OCI-LY1 (cell line): ENCODE results near the gene CXCL12.

Source experiments
- H2AFZ ChIP-seq: fragments of 200-600 bp; sonication (generic), shearing (Covaris generic); 2 replicates; pipeline ENCODE4 v1.6.0; 2014; ENCODE audit warnings: antibody characterized with exemption, mild to moderate bottlenecking, low read length
- H3F3A ChIP-seq: fragments of 200-600 bp; sonication (generic), shearing (Covaris generic); 2 replicates; pipeline ENCODE4 v1.6.0; 2014; ENCODE audit warnings: mild to moderate bottlenecking, antibody characterized with exemption, low read length, moderate library complexity; ENCODE audit not compliant: insufficient read depth
- H3K27ac ChIP-seq: fragments of 200-600 bp; sonication (generic); 2 replicates; pipeline ENCODE4 v1.5.1; 2014; ENCODE audit warnings: low read length, mixed run types, mild to moderate bottlenecking, low read depth; ENCODE audit not compliant: poor library complexity, severe bottlenecking
- H3K27me3 ChIP-seq: fragments of 200-600 bp; sonication (generic); 2 replicates; pipeline ENCODE4 v1.6.0; 2014; ENCODE audit warnings: antibody characterized with exemption, mild to moderate bottlenecking, low read length, moderate library complexity; ENCODE audit not compliant: insufficient read depth
- H3K36me3 ChIP-seq: fragments of 200-600 bp; sonication (generic); 2 replicates; pipeline ENCODE4 v1.6.1; 2014; ENCODE audit warnings: mild to moderate bottlenecking, antibody characterized with exemption, low read length, moderate library complexity, mixed read lengths; ENCODE audit not compliant: insufficient read depth
- H3K4me1 ChIP-seq: fragments of 200-600 bp; sonication (generic); 2 replicates; pipeline ENCODE4 v1.5.1; 2014; ENCODE audit warnings: mild to moderate bottlenecking, low read length, moderate library complexity; ENCODE audit not compliant: insufficient read depth, severe bottlenecking
- H3K4me2 ChIP-seq: fragments of 200-600 bp; sonication (generic), shearing (Covaris generic); 2 replicates; pipeline ENCODE4 v1.6.1; 2014; ENCODE audit warnings: low read length
- H3K4me3 ChIP-seq: fragments of 200-600 bp; sonication (generic); 2 replicates; pipeline ENCODE4 v1.5.1; 2014; ENCODE audit warnings: low read length, low read depth, mild to moderate bottlenecking, mixed read lengths; ENCODE audit not compliant: poor library complexity, severe bottlenecking
- H3K79me2 ChIP-seq: fragments of 200-600 bp; shearing (Covaris generic); 2 replicates; pipeline ENCODE4 v1.6.1; 2016; ENCODE audit warnings: mixed run types, low read length, mixed read lengths; ENCODE audit not compliant: insufficient read depth
- H3K9ac ChIP-seq: fragments of 200-600 bp; sonication (generic), shearing (Covaris generic); 2 replicates; pipeline ENCODE4 v1.6.1; 2014; ENCODE audit warnings: mild to moderate bottlenecking, low read length, mixed read lengths
- H3K9me2 ChIP-seq: fragments of 200-600 bp; sonication (generic), shearing (Covaris generic); 2 replicates; pipeline ENCODE4 v1.6.1; 2014; ENCODE audit warnings: low read depth, mild to moderate bottlenecking, low read length, mixed read lengths
- H3K9me3 ChIP-seq: fragments of 200-600 bp; shearing (Covaris generic); 2 replicates; pipeline ENCODE4 v1.6.1; 2014; ENCODE audit warnings: low read length, mixed read lengths
- H4K20me1 ChIP-seq: fragments of 200-600 bp; sonication (generic), shearing (Covaris generic); 2 replicates; pipeline ENCODE4 v1.6.0; 2016; ENCODE audit warnings: mild to moderate bottlenecking, low read length; ENCODE audit not compliant: insufficient read depth
- EZH2 ChIP-seq: fragments of 200-600 bp; sonication (generic), shearing (Covaris generic); IDR thresholded peaks from 2 replicates; pipeline ENCODE4 v1.8.0; 2017; ENCODE audit warnings: borderline replicate concordance, mixed run types, mild to moderate bottlenecking, antibody characterized with exemption, low read length, moderate library complexity, mixed read lengths
- TF ChIP-seq, protein P1 (sequence below): fragments of 200-600 bp; sonication (generic), shearing (Covaris generic); IDR thresholded peaks from 2 replicates; pipeline ENCODE4 v1.5.1; 2017; ENCODE audit warnings: mild to moderate bottlenecking, antibody characterized with exemption, low read length, moderate library complexity, mixed read lengths

Gene CXCL12

DNA sequence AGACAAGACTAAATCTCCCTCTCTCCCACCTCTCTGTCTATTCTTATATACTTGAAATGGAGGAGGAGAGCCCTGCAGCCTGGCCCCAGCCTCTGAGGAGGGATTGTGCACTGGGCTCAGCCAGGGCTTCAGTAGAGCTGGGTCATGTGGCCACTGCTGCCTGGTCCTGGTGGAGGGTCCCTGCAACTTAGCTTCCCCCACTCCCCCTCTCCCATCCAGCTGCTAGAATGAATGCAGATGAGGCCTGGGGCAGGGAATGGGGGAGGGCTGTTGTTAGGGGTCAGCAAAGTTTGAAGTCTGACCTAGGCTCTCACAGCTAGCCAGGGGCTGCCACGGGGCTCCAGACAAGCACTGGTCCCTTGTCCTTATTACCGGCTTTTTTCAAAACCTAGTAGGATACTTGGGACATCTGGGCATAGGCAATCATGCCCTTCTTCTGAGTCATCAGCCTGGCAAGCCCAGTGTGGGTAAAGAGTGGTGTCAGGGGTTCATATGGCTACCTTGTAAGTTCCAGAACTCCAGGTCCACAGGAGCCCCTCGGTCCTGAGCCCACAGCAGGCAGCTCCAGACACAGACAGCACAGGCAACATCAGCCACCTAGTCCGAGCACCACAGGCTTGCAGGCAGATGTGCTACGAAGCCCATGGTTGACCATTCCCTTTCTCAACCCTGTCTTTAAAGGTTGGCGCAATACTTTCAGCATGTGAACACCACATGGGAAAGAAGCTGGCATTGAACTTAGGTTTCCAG lies 12.8 kb upstream of the CXCL12 start:
- no peaks in the 10 kb centered on the region for H3K9me3 ChIP-seq
- no peak overlapping the region for H3K27ac ChIP-seq
- H3K27me3 ChIP-seq = no peaks in the 10 kb centered on the region
- no peaks in the 10 kb centered on the region for H3K4me1 ChIP-seq
- TF ChIP-seq EZH2 = no peak
- TF ChIP-seq, protein P1, sequence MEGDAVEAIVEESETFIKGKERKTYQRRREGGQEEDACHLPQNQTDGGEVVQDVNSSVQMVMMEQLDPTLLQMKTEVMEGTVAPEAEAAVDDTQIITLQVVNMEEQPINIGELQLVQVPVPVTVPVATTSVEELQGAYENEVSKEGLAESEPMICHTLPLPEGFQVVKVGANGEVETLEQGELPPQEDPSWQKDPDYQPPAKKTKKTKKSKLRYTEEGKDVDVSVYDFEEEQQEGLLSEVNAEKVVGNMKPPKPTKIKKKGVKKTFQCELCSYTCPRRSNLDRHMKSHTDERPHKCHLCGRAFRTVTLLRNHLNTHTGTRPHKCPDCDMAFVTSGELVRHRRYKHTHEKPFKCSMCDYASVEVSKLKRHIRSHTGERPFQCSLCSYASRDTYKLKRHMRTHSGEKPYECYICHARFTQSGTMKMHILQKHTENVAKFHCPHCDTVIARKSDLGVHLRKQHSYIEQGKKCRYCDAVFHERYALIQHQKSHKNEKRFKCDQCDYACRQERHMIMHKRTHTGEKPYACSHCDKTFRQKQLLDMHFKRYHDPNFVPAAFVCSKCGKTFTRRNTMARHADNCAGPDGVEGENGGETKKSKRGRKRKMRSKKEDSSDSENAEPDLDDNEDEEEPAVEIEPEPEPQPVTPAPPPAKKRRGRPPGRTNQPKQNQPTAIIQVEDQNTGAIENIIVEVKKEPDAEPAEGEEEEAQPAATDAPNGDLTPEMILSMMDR = no peak
- H3K9me2 ChIP-seq = no peaks in the 10 kb centered on the region
- no peak overlapping the region for H3K4me2 ChIP-seq
- H3K36me3 ChIP-seq = no peaks in the 10 kb centered on the region
- H3K79me2 ChIP-seq = no peaks in the 10 kb centered on the region
- no peak overlapping the region for H3K4me3 ChIP-seq
- no peak overlapping the region for H2AFZ ChIP-seq
- H3F3A ChIP-seq = no peaks in the 10 kb centered on the region
- H3K9ac ChIP-seq = no peak overlapping the region
- no peaks in the 10 kb centered on the region for H4K20me1 ChIP-seq

DNA sequence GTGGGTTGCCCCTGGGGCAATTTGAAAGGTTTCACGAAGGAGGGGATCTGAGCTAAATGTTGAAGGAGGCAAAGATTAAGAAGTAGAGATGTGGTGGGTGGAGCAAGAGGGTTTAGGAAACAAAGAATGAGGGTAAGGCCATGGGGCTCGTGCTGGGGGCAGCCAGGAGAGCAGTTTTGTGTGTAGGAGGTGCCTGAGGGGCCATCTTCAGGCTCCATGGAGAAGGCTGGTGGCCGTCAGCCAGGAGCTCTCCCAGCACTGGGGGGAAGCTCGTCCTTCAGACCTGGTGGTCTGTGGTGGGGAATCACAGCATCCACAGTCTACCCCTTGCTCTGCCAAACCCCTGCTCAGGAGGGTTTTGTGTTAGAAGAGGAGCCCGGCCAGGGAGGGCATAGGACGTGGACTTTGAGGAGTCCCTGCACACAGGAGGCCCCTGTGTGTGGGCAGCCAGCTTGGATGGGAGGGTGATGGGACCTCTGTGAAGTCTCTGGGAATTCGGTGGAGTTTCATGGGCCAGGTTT lies 11.8 kb upstream of the CXCL12 start:
- H3K36me3 ChIP-seq = no peaks in the 10 kb centered on the region
- H3K27ac ChIP-seq = no peak overlapping the region
- no peak overlapping the region for H3K9ac ChIP-seq
- H3K9me3 ChIP-seq = no peaks in the 10 kb centered on the region
- H3F3A ChIP-seq = no peaks in the 10 kb centered on the region
- H3K4me1 ChIP-seq = no peaks in the 10 kb centered on the region
- no peaks in the 10 kb centered on the region for H3K9me2 ChIP-seq
- H4K20me1 ChIP-seq = no peaks in the 10 kb centered on the region
- no peaks in the 10 kb centered on the region for H3K27me3 ChIP-seq
- no peak overlapping the region for H3K4me2 ChIP-seq
- no peak overlapping the region for H3K4me3 ChIP-seq
- H2AFZ ChIP-seq = no peak overlapping the region
- H3K79me2 ChIP-seq = no peaks in the 10 kb centered on the region
- TF ChIP-seq, protein P1 = no peak
- TF ChIP-seq EZH2 = no peak

DNA sequence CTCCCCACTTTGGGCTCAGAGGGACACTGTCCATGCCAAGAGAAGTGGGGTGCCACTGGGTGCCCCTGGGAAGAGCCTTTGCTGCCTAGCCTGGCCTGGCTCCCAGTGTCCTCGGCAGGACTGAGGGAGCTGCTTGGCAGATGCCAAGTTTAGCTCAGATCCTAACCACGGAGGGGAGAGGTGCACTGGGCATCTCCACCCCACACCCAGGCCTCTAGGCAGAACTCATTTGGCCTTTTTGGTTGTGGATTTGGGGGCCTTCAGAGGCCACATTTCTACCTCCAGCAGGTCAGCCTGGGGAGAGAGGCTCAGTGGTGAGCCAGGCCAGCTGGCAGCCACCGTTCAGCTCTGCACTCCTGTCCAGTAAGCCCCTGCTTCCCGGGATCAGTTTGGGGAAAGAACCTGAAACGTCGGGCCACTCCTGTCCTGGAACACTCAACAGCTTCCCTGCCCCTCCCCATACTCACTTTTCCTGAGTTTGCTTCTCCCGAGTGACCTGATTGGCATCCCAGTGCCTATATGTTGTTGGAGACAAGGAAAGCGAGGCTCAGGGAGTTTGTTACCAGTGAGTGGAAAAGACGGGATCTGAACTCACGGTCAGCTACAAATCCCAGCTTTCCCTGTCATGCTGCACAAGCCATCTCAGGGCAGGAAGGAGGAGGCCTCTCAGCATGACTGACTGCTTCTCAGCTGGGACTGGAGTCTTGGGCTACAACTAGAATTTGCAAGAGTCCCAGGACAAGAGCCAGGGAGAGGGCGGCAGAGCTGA lies 11.2 kb upstream of the CXCL12 start:
- H3K4me1 ChIP-seq = no peaks in the 10 kb centered on the region
- H4K20me1 ChIP-seq = no peaks in the 10 kb centered on the region
- H3K27ac ChIP-seq = no peak overlapping the region
- no peaks in the 10 kb centered on the region for H3K36me3 ChIP-seq
- H3K79me2 ChIP-seq = no peaks in the 10 kb centered on the region
- no peaks in the 10 kb centered on the region for H3K9me2 ChIP-seq
- H3K9ac ChIP-seq = no peak overlapping the region
- H2AFZ ChIP-seq = no peak overlapping the region
- H3K4me2 ChIP-seq = no peak overlapping the region
- TF ChIP-seq, protein P1 = no peak
- no peak for TF ChIP-seq EZH2
- no peak overlapping the region for H3K4me3 ChIP-seq
- no peaks in the 10 kb centered on the region for H3F3A ChIP-seq
- H3K9me3 ChIP-seq = no peaks in the 10 kb centered on the region
- no peaks in the 10 kb centered on the region for H3K27me3 ChIP-seq
